ENCODE results near the gene KANK2. TPM values are rescaled to one million over a fixed set of nuclear protein-coding genes. Genes with fewer than 3 reads are reported as not detected.

The KANK2 gene
- total RNA-seq, 1 donor from 2014 or later = 84.7 TPM

DNA sequence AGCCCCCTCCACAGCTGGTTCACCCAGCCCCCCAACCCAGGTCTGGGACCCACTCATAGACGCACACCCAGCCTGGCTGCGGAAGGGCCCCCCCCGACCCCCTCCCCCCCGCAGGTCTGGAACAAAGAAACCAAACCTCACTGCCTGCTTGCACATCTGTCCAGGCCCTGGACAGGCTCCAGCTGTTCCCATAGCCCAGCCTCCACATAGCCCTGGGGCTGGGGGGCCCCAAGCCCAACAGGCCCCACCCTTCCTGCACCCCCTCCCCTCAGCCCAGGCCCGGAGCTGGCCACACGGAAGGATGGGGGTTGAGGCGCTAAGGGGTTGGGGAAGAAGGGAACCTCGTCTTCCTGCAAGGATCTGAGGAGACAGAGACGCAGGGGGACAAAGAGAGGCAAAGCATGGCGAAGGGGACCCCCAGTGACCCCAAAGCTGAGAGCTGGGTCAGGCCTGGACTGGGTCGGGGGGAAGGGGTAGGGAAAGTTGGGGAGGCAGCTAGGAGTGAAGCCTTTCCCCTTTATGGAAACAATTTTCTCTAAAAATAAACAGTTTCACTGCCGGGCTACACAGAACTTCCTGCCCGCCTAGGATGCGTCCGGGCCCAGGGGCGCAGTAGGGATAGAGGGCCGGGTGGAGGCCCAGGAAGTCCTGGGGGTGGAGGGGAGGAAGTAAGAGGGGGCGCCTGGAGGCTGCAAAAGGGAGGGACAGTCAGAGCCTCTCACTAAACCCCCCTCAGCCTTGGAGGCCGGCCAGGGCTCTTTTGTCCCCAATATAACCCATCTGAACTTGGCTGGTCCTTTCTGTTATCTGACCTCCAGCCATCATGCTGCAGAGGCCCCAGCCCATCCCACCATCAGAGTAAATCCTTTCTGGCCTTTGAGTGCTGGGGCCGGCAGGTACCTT lies 2.4 kb downstream of the KANK2 start:
- H3K36me3 Mint-ChIP-seq = peaks cover 14% of the 10 kb centered on the region
- H3K9me3 Mint-ChIP-seq = no peaks in the 10 kb centered on the region
- TF ChIP-seq, protein P1, sequence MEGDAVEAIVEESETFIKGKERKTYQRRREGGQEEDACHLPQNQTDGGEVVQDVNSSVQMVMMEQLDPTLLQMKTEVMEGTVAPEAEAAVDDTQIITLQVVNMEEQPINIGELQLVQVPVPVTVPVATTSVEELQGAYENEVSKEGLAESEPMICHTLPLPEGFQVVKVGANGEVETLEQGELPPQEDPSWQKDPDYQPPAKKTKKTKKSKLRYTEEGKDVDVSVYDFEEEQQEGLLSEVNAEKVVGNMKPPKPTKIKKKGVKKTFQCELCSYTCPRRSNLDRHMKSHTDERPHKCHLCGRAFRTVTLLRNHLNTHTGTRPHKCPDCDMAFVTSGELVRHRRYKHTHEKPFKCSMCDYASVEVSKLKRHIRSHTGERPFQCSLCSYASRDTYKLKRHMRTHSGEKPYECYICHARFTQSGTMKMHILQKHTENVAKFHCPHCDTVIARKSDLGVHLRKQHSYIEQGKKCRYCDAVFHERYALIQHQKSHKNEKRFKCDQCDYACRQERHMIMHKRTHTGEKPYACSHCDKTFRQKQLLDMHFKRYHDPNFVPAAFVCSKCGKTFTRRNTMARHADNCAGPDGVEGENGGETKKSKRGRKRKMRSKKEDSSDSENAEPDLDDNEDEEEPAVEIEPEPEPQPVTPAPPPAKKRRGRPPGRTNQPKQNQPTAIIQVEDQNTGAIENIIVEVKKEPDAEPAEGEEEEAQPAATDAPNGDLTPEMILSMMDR (IDR thresholded peaks at IDR 0.05; ENCODE audit: unreplicated experiment) = no peak
- no peak for DNase-seq (ENCODE audit: low spot score in 2 of 2, unreplicated experiment in 2 of 2)
- peak overlapping the region; percentile 71 for H3K27ac Mint-ChIP-seq
- peak overlapping the region; percentile 76 for H3K4me3 Mint-ChIP-seq
- H3K4me1 Mint-ChIP-seq = peaks cover 7% of the 10 kb centered on the region
- H3K27me3 Mint-ChIP-seq (ENCODE audit: low read depth) = no peaks in the 10 kb centered on the region

DNA sequence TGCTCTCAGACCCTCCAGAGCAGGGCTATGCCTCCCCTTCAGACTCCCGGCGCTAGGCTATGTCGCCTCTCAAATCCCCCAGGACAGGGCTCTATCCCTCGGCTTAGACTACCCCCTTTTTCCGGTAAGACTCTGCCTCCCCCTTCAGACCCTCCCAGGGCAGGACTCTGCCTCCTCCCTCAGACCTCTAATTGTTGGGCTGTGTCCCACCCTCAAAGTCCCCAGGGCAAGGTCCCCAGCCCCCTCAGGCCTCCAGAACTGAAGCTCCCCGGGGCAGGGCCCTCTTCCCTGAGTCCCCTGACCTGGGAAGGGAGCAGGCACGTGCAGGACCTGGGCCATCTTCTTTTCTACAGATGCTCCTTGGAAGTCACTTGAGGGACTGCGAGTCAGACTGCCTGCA lies 3.2 kb downstream of the KANK2 start:
- Mint-ChIP-seq H3K27me3 (ENCODE audit: low read depth) (no peaks in the 10 kb centered on the region), H3K9me3 (no peaks in the 10 kb centered on the region), H3K36me3 (peaks cover 14% of the 10 kb centered on the region), H3K4me1 (peaks cover 11% of the 10 kb centered on the region), H3K27ac (peak overlapping the region; percentile 73), H3K4me3 (peak overlapping the region; percentile 41)
- TF ChIP-seq, protein P1 (IDR thresholded peaks at IDR 0.05; ENCODE audit: unreplicated experiment) = no peak
- no peak for DNase-seq (ENCODE audit: low spot score in 2 of 2, unreplicated experiment in 2 of 2)

DNA sequence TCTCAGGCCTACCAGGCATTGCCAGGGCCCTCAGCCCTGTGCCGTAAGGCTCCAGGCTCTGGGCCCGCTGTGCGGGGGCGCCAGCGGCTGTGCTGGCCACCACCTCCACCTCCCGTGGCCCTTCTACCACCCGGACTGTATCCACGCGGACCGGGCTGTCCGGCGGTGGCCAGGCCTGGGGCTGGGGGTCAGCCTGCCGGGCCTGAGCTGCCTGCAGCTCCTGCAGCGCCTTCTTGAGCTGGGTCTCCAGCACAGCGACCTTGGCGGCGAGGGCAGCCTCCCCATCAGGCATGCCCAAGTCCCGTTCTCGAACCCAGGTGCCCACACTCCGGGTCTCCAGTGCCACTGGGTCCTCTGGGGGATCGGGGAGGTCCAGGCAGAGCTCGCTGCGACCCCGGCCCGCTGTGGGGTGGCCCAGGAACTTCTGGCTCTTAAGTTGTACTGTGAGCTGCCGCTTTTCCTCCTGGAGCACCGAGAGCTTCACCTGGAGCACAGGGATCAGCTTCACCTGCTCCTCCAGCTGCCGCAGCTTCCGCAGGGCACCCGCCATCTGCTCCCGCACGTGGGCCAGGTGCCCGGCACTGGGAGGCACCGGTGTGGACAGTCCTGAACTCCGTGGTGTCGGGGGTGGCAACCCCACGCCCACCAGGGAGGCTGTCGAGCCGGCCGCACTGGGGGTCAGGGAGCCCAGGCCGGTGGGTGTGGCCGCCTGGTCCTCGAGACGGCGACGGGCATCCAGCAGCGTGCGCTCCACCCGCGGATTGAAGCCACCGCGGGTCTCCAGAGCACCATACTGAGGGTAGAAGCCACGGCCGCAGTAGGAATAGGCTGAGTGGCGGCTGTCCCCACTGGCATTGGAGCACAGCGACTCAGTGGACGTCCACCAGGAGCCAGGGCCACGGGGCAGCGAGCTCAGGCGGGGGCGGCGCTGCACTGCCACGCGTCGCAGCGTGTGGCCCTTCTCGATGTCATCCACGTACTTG lies 4.1 kb downstream of the KANK2 start:
- Mint-ChIP-seq H3K9me3 (no peaks in the 10 kb centered on the region), H3K27me3 (ENCODE audit: low read depth) (no peaks in the 10 kb centered on the region), H3K36me3 (peaks cover 14% of the 10 kb centered on the region), H3K27ac (no peak overlapping the region), H3K4me1 (peaks cover 11% of the 10 kb centered on the region), H3K4me3 (no peak overlapping the region)
- TF ChIP-seq, protein P1 (IDR thresholded peaks at IDR 0.05; ENCODE audit: unreplicated experiment) = no peak
- no peak for DNase-seq (ENCODE audit: low spot score in 2 of 2, unreplicated experiment in 2 of 2)

DNA sequence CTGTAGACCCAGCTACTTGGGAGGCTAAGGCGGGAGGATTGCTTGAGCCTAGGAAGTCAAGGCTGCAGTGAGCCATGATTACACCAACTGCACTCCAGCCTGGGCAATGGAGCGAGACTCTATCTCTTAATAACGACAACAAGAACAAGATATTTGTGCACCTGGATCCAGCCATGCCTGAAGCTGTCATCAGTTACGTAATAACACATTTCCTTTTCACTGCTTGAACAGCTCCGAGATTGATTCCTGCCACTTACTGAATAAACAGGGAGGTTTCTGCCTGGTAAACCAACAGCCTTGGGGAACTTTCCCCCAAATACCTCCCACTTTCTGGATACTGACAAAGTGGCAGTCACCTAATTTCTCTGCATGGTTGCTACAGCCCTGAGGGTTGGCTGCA lies 5.4 kb downstream of the KANK2 start:
- Mint-ChIP-seq H3K9me3 (no peaks in the 10 kb centered on the region), H3K27ac (no peak overlapping the region), H3K4me3 (no peak overlapping the region), H3K36me3 (peaks cover 20% of the 10 kb centered on the region), H3K27me3 (ENCODE audit: low read depth) (no peaks in the 10 kb centered on the region), H3K4me1 (peaks cover 11% of the 10 kb centered on the region)
- no peak for DNase-seq (ENCODE audit: low spot score in 2 of 2, unreplicated experiment in 2 of 2)
- TF ChIP-seq, protein P1 (IDR thresholded peaks at IDR 0.05; ENCODE audit: unreplicated experiment) = no peak

DNA sequence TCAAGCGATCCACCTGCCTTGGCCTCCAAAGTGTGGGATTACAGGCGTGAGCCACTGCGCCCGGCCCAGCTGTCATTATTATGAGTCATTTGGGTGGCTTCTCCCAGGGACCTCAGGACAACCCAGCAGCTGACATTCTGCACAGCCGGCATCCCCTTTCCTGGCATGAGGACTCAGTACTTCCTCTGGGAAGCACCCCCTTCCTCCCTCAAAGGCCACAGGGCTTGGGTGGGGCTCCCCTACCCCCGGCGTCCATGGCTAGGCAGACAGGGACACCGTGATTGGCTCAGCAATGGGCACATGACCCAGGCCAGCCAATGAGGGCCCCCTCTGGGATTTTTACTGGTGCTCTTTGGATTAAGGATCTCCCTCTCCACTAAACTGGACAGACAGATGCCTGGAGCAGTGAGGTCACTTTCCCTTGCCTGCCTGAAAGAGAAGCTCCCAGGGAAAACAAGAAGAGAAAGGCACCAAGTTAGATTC lies 6.0 kb downstream of the KANK2 start:
- Mint-ChIP-seq H3K27ac (no peak overlapping the region), H3K36me3 (peaks cover 24% of the 10 kb centered on the region), H3K9me3 (no peaks in the 10 kb centered on the region), H3K27me3 (ENCODE audit: low read depth) (no peaks in the 10 kb centered on the region), H3K4me1 (peaks cover 11% of the 10 kb centered on the region), H3K4me3 (no peak overlapping the region)
- TF ChIP-seq, protein P1 (IDR thresholded peaks at IDR 0.05; ENCODE audit: unreplicated experiment) = no peak
- no peak for DNase-seq (ENCODE audit: low spot score in 2 of 2, unreplicated experiment in 2 of 2)

Measured in mesothelial cell of epicardium (in vitro differentiated cells).